ENCODE results near the gene CEP57L1.
"Not testable (repeated sequence)": the region's sequence is repeated elsewhere in the genome, so short reads cannot be mapped to it uniquely, and the experiment has no call there.

The CEP57L1 gene

GRCh38 chr6:109105681-109106080, 10.4 kb downstream of the CEP57L1 start:
- DNase-seq (ENCODE audit: low spot score): no peak

- not testable (repeated sequence) for DNase-seq (ENCODE audit: low spot score)
Measured at GRCh38 chr6:109109663-109110062, 14.4 kb downstream of the CEP57L1 start.

GRCh38 chr6:109112663-109113062, 17.4 kb downstream of the CEP57L1 start:
- not testable (repeated sequence) for DNase-seq (ENCODE audit: low spot score)

GRCh38 chr6:109117346-109118035, 22.2 kb downstream of the CEP57L1 start:
- no peak for DNase-seq (ENCODE audit: low spot score)

- DNase-seq (ENCODE audit: low spot score): no peak
Measured at GRCh38 chr6:109118337-109118736, 23.0 kb downstream of the CEP57L1 start.

- DNase-seq (ENCODE audit: low spot score): no peak
Measured at GRCh38 chr6:109118871-109119354, 23.6 kb downstream of the CEP57L1 start.

GRCh38 chr6:109121411-109121810, 26.1 kb downstream of the CEP57L1 start:
- no peak for DNase-seq (ENCODE audit: low spot score)

GRCh38 chr6:109124219-109124618, 28.9 kb downstream of the CEP57L1 start:
- DNase-seq (ENCODE audit: low spot score): no peak

GRCh38 chr6:109125504-109125903, 30.2 kb downstream of the CEP57L1 start:
- no peak for DNase-seq (ENCODE audit: low spot score)

GRCh38 chr6:109130065-109130464, 34.8 kb downstream of the CEP57L1 start:
- DNase-seq (ENCODE audit: low spot score): no peak

- not testable (repeated sequence) for DNase-seq (ENCODE audit: low spot score)
Measured at GRCh38 chr6:109135600-109135999, 40.3 kb downstream of the CEP57L1 start.

- not testable (repeated sequence) for DNase-seq (ENCODE audit: low spot score)
Measured at GRCh38 chr6:109136039-109136438, 40.7 kb downstream of the CEP57L1 start.

GRCh38 chr6:109136530-109136929, 41.2 kb downstream of the CEP57L1 start:
- DNase-seq (ENCODE audit: low spot score): not testable (repeated sequence)

GRCh38 chr6:109139109-109139508, 43.8 kb downstream of the CEP57L1 start:
- no peak for DNase-seq (ENCODE audit: low spot score)

- not testable (repeated sequence) for DNase-seq (ENCODE audit: low spot score)
Measured at GRCh38 chr6:109142067-109142466, 46.8 kb downstream of the CEP57L1 start.

- DNase-seq (ENCODE audit: low spot score): no peak
Measured at GRCh38 chr6:109143191-109143590, 47.9 kb downstream of the CEP57L1 start.

GRCh38 chr6:109148251-109148650, 52.9 kb downstream of the CEP57L1 start:
- DNase-seq (ENCODE audit: low spot score): not testable (repeated sequence)

GRCh38 chr6:109148716-109149115, 53.4 kb downstream of the CEP57L1 start:
- DNase-seq (ENCODE audit: low spot score): not testable (repeated sequence)

- DNase-seq (ENCODE audit: low spot score): no peak
Measured at GRCh38 chr6:109153752-109154151, 58.4 kb downstream of the CEP57L1 start.

GRCh38 chr6:109164331-109164730, 69.0 kb downstream of the CEP57L1 start:
- no peak for DNase-seq (ENCODE audit: low spot score)

GRCh38 chr6:109165392-109165974, 70.2 kb downstream of the CEP57L1 start:
- peak; percentile 25 for DNase-seq (ENCODE audit: low spot score)

GRCh38 chr6:109166673-109167072, 71.4 kb downstream of the CEP57L1 start:
- DNase-seq (ENCODE audit: low spot score): no peak

- DNase-seq (ENCODE audit: low spot score): no peak
Measured at GRCh38 chr6:109167562-109167961, 72.3 kb downstream of the CEP57L1 start.

GRCh38 chr6:109170333-109170732, 75.0 kb downstream of the CEP57L1 start:
- no peak for DNase-seq (ENCODE audit: low spot score)

All from hepatic stellate cell (primary cell).